NCI-H1694 (cell line): ENCODE results near the gene ARHGAP5.

Source experiments
- DNase-seq: peaks from one replicate; lab custom pipeline; 2025; lab: John Stamatoyannopoulos, UW

The ARHGAP5 gene

GRCh38 chr14:32171469-32171868 lies 94.4 kb downstream of the ARHGAP5 start:
- no peak for DNase-seq

GRCh38 chr14:32183151-32184058 lies 106.3 kb downstream of the ARHGAP5 start:
- no peak for DNase-seq

GRCh38 chr14:32185097-32185496 lies 108.0 kb downstream of the ARHGAP5 start:
- DNase-seq, result no peak

- no peak for DNase-seq
Measured at GRCh38 chr14:32186248-32186647, 109.1 kb downstream of the ARHGAP5 start.

GRCh38 chr14:32189811-32190210 lies 112.7 kb downstream of the ARHGAP5 start:
- DNase-seq, result no peak

- no peak for DNase-seq
Measured at GRCh38 chr14:32190673-32191072, 113.6 kb downstream of the ARHGAP5 start.

- DNase-seq, result no peak
Measured at GRCh38 chr14:32192712-32193373, 115.7 kb downstream of the ARHGAP5 start.

GRCh38 chr14:32193532-32193931 lies 116.4 kb downstream of the ARHGAP5 start:
- no peak for DNase-seq

- no peak for DNase-seq
Measured at GRCh38 chr14:32195636-32196035, 118.5 kb downstream of the ARHGAP5 start.

- DNase-seq, result no peak
Measured at GRCh38 chr14:32197919-32198318, 120.8 kb downstream of the ARHGAP5 start.

- DNase-seq, result no peak
Measured at GRCh38 chr14:32200368-32201192, 123.5 kb downstream of the ARHGAP5 start.

GRCh38 chr14:32201193-32201815 lies 124.2 kb downstream of the ARHGAP5 start:
- DNase-seq, result peak; percentile 73

GRCh38 chr14:32201816-32202490 lies 124.8 kb downstream of the ARHGAP5 start, which contains the start of gene RNU6-7:
TSS of gene RNU6-7 (plus strand) at chr14:32202045.
- DNase-seq, result peak; percentile 64

GRCh38 chr14:32202491-32202997 lies 125.4 kb downstream of the ARHGAP5 start:
- DNase-seq, result peak; percentile 50

GRCh38 chr14:32202998-32203882 lies 126.1 kb downstream of the ARHGAP5 start, which contains the start of gene RNU6-8:
TSS of gene RNU6-8 (minus strand) at chr14:32203269.
- DNase-seq, result peak; percentile 88

- DNase-seq, result peak; percentile 33
Measured at GRCh38 chr14:32203928-32204357, 126.8 kb downstream of the ARHGAP5 start.

GRCh38 chr14:32205554-32205953 lies 128.4 kb downstream of the ARHGAP5 start:
- no peak for DNase-seq

- no peak for DNase-seq
Measured at GRCh38 chr14:32205984-32206383, 128.9 kb downstream of the ARHGAP5 start.

- no peak for DNase-seq
Measured at GRCh38 chr14:32206552-32206951, 129.4 kb downstream of the ARHGAP5 start.

GRCh38 chr14:32208490-32208889 lies 131.4 kb downstream of the ARHGAP5 start:
- DNase-seq, result no peak
